BLaER1 treated with 17β-estradiol and CSF1 and Interleukin-3, amounts not matched to agents 10 nM and 100 nM (cell line): ENCODE data around the gene CHMP1A.

Experiments used
- H3K27ac ChIP-seq, 11 experiments: shearing (Covaris generic); formaldehyde crosslinking; 2 replicates each; pipeline ENCODE4 v1.8.1; 2022
- H3K27me3 ChIP-seq, 11 experiments: shearing (Covaris generic); formaldehyde crosslinking; 2 replicates each; pipeline ENCODE4 v1.8.1; 2022
- H3K36me3 ChIP-seq, 11 experiments: shearing (Covaris generic); formaldehyde crosslinking; 2 replicates each; pipeline ENCODE4 v1.8.1; 2022
- H3K4me1 ChIP-seq, 10 experiments: shearing (Covaris generic); formaldehyde crosslinking; 2 replicates each; pipeline ENCODE4 v1.8.1; 2022
- H3K4me2 ChIP-seq, 11 experiments: shearing (Covaris generic); formaldehyde crosslinking; 2 replicates each; pipeline ENCODE4 v1.8.1; 2022
- H3K4me3 ChIP-seq, 10 experiments: shearing (Covaris generic); formaldehyde crosslinking; 2 replicates each; pipeline ENCODE4 v1.8.1; 2022
- H3K9ac ChIP-seq, 11 experiments: shearing (Covaris generic); formaldehyde crosslinking; 2 replicates each; pipeline ENCODE4 v1.8.1; 2022
- H3K9me3 ChIP-seq, 11 experiments: shearing (Covaris generic); formaldehyde crosslinking; replicated peaks in 1 of 11; 2 replicates each; pipeline ENCODE4 v1.8.1; 2022
- H4K20me1 ChIP-seq, 11 experiments: shearing (Covaris generic); formaldehyde crosslinking; 2 replicates each; pipeline ENCODE4 v1.8.1; 2022
- Cebpa-rat ChIP-seq, 11 experiments: shearing (Covaris generic); IDR thresholded peaks; 2 replicates each; pipeline ENCODE4 v1.8.1; 2022

CHMP1A gene

GRCh38 chr16:89599902-89600301 is 57.6 kb downstream of the CHMP1A start:
- H3K9me3 ChIP-seq = no peaks in the 10 kb centered on the region
- no peaks in the 10 kb centered on the region for H3K27me3 ChIP-seq
- H3K36me3 ChIP-seq = peaks cover 0 to 25% (median 19%) of the 10 kb centered on the region in 11 experiments; a peak in 19 of 22 replicates
- no peak overlapping the region for H3K27ac ChIP-seq
- TF ChIP-seq Cebpa-rat (IDR thresholded peaks at IDR 0.05) = no peak
- H3K4me2 ChIP-seq = peak overlapping the region in 5 of 11 experiments; percentile 44 to 60 (median 50); a peak in 6 of 22 replicates
- H4K20me1 ChIP-seq = peaks cover 0 to 41% (median 0%) of the 10 kb centered on the region in 11 experiments; a peak in 4 of 22 replicates
- no peak overlapping the region for H3K9ac ChIP-seq
- H3K4me1 ChIP-seq = peaks cover 15 to 50% (median 40%) of the 10 kb centered on the region in 10 experiments
- no peak overlapping the region for H3K4me3 ChIP-seq

- Histone ChIP-seq H3K36me3 (peaks cover 0 to 25% (median 20%) of the 10 kb centered on the region in 11 experiments; a peak in 19 of 22 replicates), H4K20me1 (peaks cover 0 to 41% (median 0%) of the 10 kb centered on the region in 11 experiments; a peak in 4 of 22 replicates), H3K27ac (no peak overlapping the region), H3K27me3 (no peaks in the 10 kb centered on the region), H3K4me1 (peaks cover 15 to 50% (median 39%) of the 10 kb centered on the region in 10 experiments), H3K4me2 (peak overlapping the region in 6 of 11 experiments; percentile 12 to 60 (median 49); a peak in 9 of 22 replicates), H3K9ac (0 out of 22 replicates have a peak overlapping the region, but pooled peaks of 1 of the 11 experiments have one; percentile 32), H3K9me3 (no peaks in the 10 kb centered on the region), H3K4me3 (no peak overlapping the region)
- TF ChIP-seq Cebpa-rat (IDR thresholded peaks at IDR 0.05) = no peak
These were observed 58.1 kb downstream of the CHMP1A start for GRCh38 chr16:89599451-89599858.

- no peak for TF ChIP-seq Cebpa-rat (IDR thresholded peaks at IDR 0.05)
- no peak overlapping the region for H3K9ac ChIP-seq
These were observed 59.3 kb downstream of the CHMP1A start for GRCh38 chr16:89598199-89598598.

GRCh38 chr16:89596957-89597649 is 60.4 kb downstream of the CHMP1A start:
- Histone ChIP-seq H4K20me1 (peaks cover 0 to 41% (median 0%) of the 10 kb centered on the region in 11 experiments; a peak in 3 of 22 replicates), H3K9me3 (no peaks in the 10 kb centered on the region), H3K4me3 (no peak overlapping the region), H3K27me3 (no peaks in the 10 kb centered on the region), H3K36me3 (peaks cover 0 to 37% (median 25%) of the 10 kb centered on the region in 11 experiments; a peak in 19 of 22 replicates), H3K4me2 (no peak overlapping the region), H3K9ac (peak overlapping the region in 4 of 11 experiments; percentile 29 to 44 (median 39); a peak in 4 of 22 replicates), H3K4me1 (peaks cover 5 to 51% (median 37%) of the 10 kb centered on the region in 10 experiments; a peak in 19 of 20 replicates), H3K27ac (peak overlapping the region in 1 of 11 experiments; percentile 34; a peak in 3 of 22 replicates)
- no peak for TF ChIP-seq Cebpa-rat (IDR thresholded peaks at IDR 0.05)

More at GRCh38 chr16:89598199-89598598, 59.3 kb downstream of the CHMP1A start:
- Histone ChIP-seq H3K27me3 (no peaks in the 10 kb centered on the region), H3K4me3 (no peak overlapping the region), H3K36me3 (peaks cover 0 to 27% (median 20%) of the 10 kb centered on the region in 11 experiments; a peak in 19 of 22 replicates), H3K9me3 (no peaks in the 10 kb centered on the region), H3K27ac (no peak overlapping the region), H3K4me1 (peaks cover 15 to 62% (median 48%) of the 10 kb centered on the region in 10 experiments), H4K20me1 (peaks cover 0 to 41% (median 0%) of the 10 kb centered on the region in 11 experiments; a peak in 4 of 22 replicates), H3K4me2 (no peak overlapping the region)

- TF ChIP-seq Cebpa-rat (IDR thresholded peaks at IDR 0.05) = no peak
- Histone ChIP-seq H3K4me2 (no peak overlapping the region), H3K27ac (no peak overlapping the region), H3K4me3 (no peak overlapping the region), H3K36me3 (peaks cover 0 to 43% (median 28%) of the 10 kb centered on the region in 11 experiments; a peak in 19 of 22 replicates), H3K9ac (0 out of 22 replicates have a peak overlapping the region, but pooled peaks of 2 of the 11 experiments have one; percentile 13 to 37), H3K9me3 (no peaks in the 10 kb centered on the region), H3K4me1 (peaks cover 0 to 48% (median 33%) of the 10 kb centered on the region in 10 experiments; a peak in 14 of 20 replicates), H3K27me3 (no peaks in the 10 kb centered on the region), H4K20me1 (peaks cover 0 to 41% (median 0%) of the 10 kb centered on the region in 11 experiments; a peak in 4 of 22 replicates)
These were observed 61.3 kb downstream of the CHMP1A start for GRCh38 chr16:89596061-89596689.

- no peaks in the 10 kb centered on the region for H3K9me3 ChIP-seq
- TF ChIP-seq Cebpa-rat (IDR thresholded peaks at IDR 0.05) = no peak
- no peaks in the 10 kb centered on the region for H3K27me3 ChIP-seq
- peak overlapping the region in 5 of 11 experiments; percentile 12 to 73 (median 61); a peak in 3 of 22 replicates for H3K4me2 ChIP-seq
- H3K36me3 ChIP-seq = peaks cover 0 to 46% (median 31%) of the 10 kb centered on the region in 11 experiments; a peak in 19 of 22 replicates
- H3K4me3 ChIP-seq = no peak overlapping the region
- no peak overlapping the region for H3K9ac ChIP-seq
- peaks cover 0 to 41% (median 30%) of the 10 kb centered on the region in 10 experiments; a peak in 14 of 20 replicates for H3K4me1 ChIP-seq
- peaks cover 0 to 37% (median 0%) of the 10 kb centered on the region in 11 experiments; a peak in 3 of 22 replicates for H4K20me1 ChIP-seq
- H3K27ac ChIP-seq = no peak overlapping the region
These were observed 62.0 kb downstream of the CHMP1A start for GRCh38 chr16:89595330-89596060.
